Body of pancreas (tissue), 4 donors: ENCODE measurements around the gene PLEKHA8. TPM values are rescaled to one million over a fixed set of nuclear protein-coding genes. Genes with fewer than 3 reads are reported as not detected.

ENCODE experiments used
- ATAC-seq: fragments of 150-250 bp; one replicate; pipeline ENCODE4 v1.9.1; 2016
- DNase-seq, 4 donors: peaks; one replicate each; pipeline ENCODE4 v3.0.0-alpha.2; 2019
- H3K27ac ChIP-seq, 4 donors: fragments of 200-600 bp; sonication (generic); 1 replicate in 3 of 4; 2 replicates in 1 of 4; pipeline versions ENCODE4 v1.5.1 to v1.6.1; 2016 to 2019; ENCODE audit warnings: mild to moderate bottlenecking in 1 of 4, mixed read lengths in 1 of 4, moderate library complexity in 1 of 4
- H3K27me3 ChIP-seq, 2 donors: fragments of 200-600 bp; sonication (generic); one replicate each; pipeline ENCODE4 v1.6.0; 2016; ENCODE audit warnings: mild to moderate bottlenecking in 1 of 2
- H3K36me3 ChIP-seq, 2 donors: fragments of 200-600 bp; sonication (generic); replicated peaks in 1 of 2; 2 replicates each; pipeline ENCODE4 v1.5.1; 2016; ENCODE audit warnings: low read depth in 2 of 2; ENCODE audit not compliant: insufficient read depth in 1 of 2
- H3K4me1 ChIP-seq: fragments of 200-600 bp; sonication (generic); one replicate; pipeline ENCODE4 v1.6.0; 2016
- H3K4me3 ChIP-seq, 2 donors: fragments of 200-600 bp; sonication (generic); 1 replicate in 1 of 2; 2 replicates in 1 of 2; pipeline ENCODE4 v1.5.1; 2016 to 2019
- H3K9me3 ChIP-seq, 3 donors: fragments of 200-600 bp; sonication (generic); 1 replicate in 2 of 3; 2 replicates in 1 of 3; pipeline ENCODE4 v1.5.1; 2016
- POLR2A ChIP-seq, 3 donors: fragments of 450-650 bp; IDR thresholded peaks; one replicate each; pipeline ENCODE4 v1.6.1; 2016; ENCODE audit warnings: antibody characterized with exemption in 3 of 3, mild to moderate bottlenecking in 2 of 3
- WGBS, 2 donors: methylation state at CpG; one replicate each; pipeline ENCODE4 v1.1.5; 2017; 5-methylcytosine and 5-hydroxymethylcytosine counted together
- intact Hi-C: fragments of 100-400 bp; cut with DNase I; formaldehyde crosslinking; loops from one replicate; pipeline ENCODE4 v1.15.1; 2023
- total RNA-seq, 2 donors: library from RNA; depleted of rRNA; stranded (reverse); fragments of >200 nt; gene quantifications; one replicate each; pipeline ENCODE4 v1.1.0, GENCODE V29; 2016
- TF ChIP-seq, protein P1 (sequence below), 7 experiments: fragments of 450-650 bp in 4 of 7; fragments of 200-600 bp in 3 of 7; sonication (generic) in 3 of 7; IDR thresholded peaks; one replicate each; pipeline ENCODE4 v1.5.1; 2016 to 2019; ENCODE audit warnings: antibody characterized with exemption in 7 of 7

The PLEKHA8 gene
- total RNA-seq, 2 donors from 2014 or later: 6.7 to 8.2 TPM

DNA sequence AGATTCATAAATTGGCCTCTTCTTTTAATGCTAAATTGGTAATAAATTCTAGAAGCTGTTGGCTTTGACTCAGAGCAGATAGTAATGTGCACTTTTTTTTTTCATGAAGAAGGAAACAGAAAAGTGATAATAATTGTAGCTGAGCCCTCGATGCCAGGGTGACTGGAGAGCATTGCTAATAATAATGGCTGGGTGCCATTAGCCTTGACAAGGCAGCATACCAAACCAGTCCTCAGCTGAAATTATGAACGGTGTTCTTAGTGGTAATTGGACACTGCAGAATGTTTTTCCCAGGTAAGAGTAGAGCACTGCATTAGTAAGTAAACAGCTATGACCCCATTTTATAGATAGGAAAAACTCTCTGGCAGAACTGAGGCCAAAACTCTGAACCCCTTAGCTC, 18.9 kb downstream of the PLEKHA8 start:
- H3K36me3 ChIP-seq: no peaks in the 10 kb centered on the region
- ATAC-seq: peak; percentile 67
- WGBS, 2 donors: 25 to 30% methylated on average over 2 of the region's 2 CpGs
- H3K4me3 ChIP-seq: no peak overlapping the region
- no peaks in the 10 kb centered on the region for H3K9me3 ChIP-seq
- peak overlapping the region in 2 of 4 donors; percentile 50 to 58 for H3K27ac ChIP-seq
- H3K27me3 ChIP-seq: no peaks in the 10 kb centered on the region
- peaks cover 20% of the 10 kb centered on the region for H3K4me1 ChIP-seq
- no peak for TF ChIP-seq POLR2A (IDR thresholded peaks at IDR 0.05)
- TF ChIP-seq, protein P1, sequence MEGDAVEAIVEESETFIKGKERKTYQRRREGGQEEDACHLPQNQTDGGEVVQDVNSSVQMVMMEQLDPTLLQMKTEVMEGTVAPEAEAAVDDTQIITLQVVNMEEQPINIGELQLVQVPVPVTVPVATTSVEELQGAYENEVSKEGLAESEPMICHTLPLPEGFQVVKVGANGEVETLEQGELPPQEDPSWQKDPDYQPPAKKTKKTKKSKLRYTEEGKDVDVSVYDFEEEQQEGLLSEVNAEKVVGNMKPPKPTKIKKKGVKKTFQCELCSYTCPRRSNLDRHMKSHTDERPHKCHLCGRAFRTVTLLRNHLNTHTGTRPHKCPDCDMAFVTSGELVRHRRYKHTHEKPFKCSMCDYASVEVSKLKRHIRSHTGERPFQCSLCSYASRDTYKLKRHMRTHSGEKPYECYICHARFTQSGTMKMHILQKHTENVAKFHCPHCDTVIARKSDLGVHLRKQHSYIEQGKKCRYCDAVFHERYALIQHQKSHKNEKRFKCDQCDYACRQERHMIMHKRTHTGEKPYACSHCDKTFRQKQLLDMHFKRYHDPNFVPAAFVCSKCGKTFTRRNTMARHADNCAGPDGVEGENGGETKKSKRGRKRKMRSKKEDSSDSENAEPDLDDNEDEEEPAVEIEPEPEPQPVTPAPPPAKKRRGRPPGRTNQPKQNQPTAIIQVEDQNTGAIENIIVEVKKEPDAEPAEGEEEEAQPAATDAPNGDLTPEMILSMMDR (IDR thresholded peaks at IDR 0.05): no peak
- DNase-seq: peak in 3 of 4 donors; percentile 21 to 26 (median 23)
- intact Hi-C loops: no loop called here

DNA sequence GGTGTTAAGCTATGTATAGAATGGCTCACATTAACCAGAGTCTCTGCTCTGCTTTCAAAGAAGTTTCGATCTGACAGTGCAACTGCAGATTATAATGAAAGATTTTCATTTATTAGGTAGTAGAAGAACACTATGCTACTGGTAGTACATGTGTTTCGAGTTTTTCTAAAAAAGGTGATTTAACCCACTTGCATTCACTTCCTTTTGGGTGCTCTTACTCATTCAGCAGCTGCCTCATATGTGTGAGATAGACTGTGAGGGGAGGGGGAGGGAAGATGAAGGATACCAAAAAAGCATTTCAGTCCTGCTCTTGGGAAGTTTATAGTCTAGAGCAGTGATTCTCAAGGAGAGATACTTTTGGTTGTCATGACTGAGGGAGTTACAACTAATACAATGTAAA, 20.4 kb downstream of the PLEKHA8 start:
- Histone ChIP-seq H3K4me1 (peaks cover 20% of the 10 kb centered on the region), H3K4me3 (no peak overlapping the region), H3K36me3 (no peaks in the 10 kb centered on the region), H3K27me3 (no peaks in the 10 kb centered on the region), H3K9me3 (no peaks in the 10 kb centered on the region), H3K27ac (no peak overlapping the region)
- TF ChIP-seq, protein P1 (IDR thresholded peaks at IDR 0.05): no peak
- no peak for TF ChIP-seq POLR2A (IDR thresholded peaks at IDR 0.05)
- intact Hi-C loops: no loop called here
- ATAC-seq (no peak), DNase-seq (no peak)
- 84 to 98% methylated on average over 2 of the region's 2 CpGs for WGBS, 2 donors

DNA sequence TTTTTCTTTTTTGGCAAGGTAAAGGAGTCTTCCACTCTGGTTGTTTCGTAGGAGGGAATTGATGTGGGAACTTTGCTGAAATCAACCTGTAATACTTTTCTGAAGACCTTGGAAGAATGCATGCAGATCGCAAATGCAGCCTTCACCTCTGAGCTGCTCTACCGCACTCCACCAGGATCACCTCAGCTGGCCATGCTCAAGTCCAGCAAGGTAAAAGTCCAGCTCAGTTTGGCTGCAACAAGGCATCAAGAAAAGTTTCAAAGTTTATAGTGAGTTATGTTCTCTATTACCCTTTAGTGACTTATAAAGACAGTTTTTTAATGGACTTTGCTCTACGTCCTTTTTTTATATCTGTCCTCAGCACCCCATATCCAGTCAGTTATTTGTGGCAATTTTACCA, 21.0 kb downstream of the PLEKHA8 start:
- ATAC-seq: no peak

DNA sequence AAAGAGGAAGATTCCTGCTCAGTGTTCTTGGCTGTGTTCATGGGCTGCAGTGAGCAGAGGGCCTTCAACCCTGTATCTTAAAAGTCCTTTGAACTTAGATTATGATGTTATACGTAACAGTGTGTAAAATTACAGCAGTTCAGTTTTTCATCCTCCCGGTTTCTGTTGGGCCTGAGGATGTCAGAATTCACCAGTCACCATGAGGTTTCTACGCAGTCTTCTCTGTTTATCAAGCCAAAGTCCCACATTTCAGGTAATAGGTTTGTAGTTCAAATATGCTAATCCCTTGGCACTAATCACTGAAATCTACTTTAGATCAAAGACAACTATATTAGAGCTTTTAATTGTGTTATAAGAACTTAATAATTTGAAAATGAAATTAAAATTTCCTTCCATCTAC, 24.9 kb downstream of the PLEKHA8 start:
- Histone ChIP-seq H3K36me3 (peaks cover 0 to 2% of the 10 kb centered on the region in 2 donors), H3K9me3 (no peaks in the 10 kb centered on the region), H3K27ac (no peak overlapping the region), H3K4me1 (no peaks in the 10 kb centered on the region), H3K4me3 (no peak overlapping the region), H3K27me3 (no peaks in the 10 kb centered on the region)
- DNase-seq: no peak
- WGBS, 2 donors: 87 to 95% methylated on average over 3 of the region's 3 CpGs
- ATAC-seq: no peak
- no peak for TF ChIP-seq POLR2A (IDR thresholded peaks at IDR 0.05)
- TF ChIP-seq, protein P1 (IDR thresholded peaks at IDR 0.05): no peak
- intact Hi-C loops: no loop called here

More for the DNA sequence above, 21.0 kb downstream of the PLEKHA8 start:
- TF ChIP-seq POLR2A (IDR thresholded peaks at IDR 0.05): no peak
- TF ChIP-seq, protein P1 (IDR thresholded peaks at IDR 0.05): no peak
- WGBS, 2 donors: 84 to 92% methylated on average over 4 of the region's 4 CpGs
- DNase-seq: no peak
- Histone ChIP-seq H3K36me3 (no peaks in the 10 kb centered on the region), H3K27me3 (no peaks in the 10 kb centered on the region), H3K27ac (no peak overlapping the region), H3K4me3 (no peak overlapping the region), H3K9me3 (no peaks in the 10 kb centered on the region), H3K4me1 (peaks cover 20% of the 10 kb centered on the region)
- intact Hi-C loops: no loop called here

DNA sequence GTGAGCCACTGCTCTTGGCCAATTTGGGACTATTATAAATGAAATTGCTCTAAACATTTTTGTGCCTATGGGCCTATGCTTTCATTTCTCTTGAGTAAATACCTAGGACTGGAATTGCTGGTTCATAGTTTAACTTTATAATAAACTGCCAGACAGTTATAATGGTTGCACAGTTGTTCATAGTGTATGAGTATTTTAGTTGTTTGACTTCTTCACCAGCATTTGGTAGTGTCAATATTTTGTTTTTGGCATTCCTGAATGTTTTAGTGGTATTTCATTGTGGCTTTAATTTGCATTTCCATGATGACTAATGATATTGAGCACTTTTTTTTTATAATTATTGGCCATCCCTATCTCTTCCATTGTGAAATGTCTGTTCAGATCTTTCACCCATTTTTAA, 29.5 kb downstream of the PLEKHA8 start:
- no peaks in the 10 kb centered on the region for H3K9me3 ChIP-seq
- TF ChIP-seq, protein P1 (IDR thresholded peaks at IDR 0.05): no peak
- TF ChIP-seq POLR2A (IDR thresholded peaks at IDR 0.05): no peak
- peaks cover 0 to 2% of the 10 kb centered on the region in 2 donors for H3K36me3 ChIP-seq
- H3K4me3 ChIP-seq: no peak overlapping the region
- ATAC-seq (no peak), DNase-seq (no peak)
- intact Hi-C loops: no loop called here
- H3K4me1 ChIP-seq: no peaks in the 10 kb centered on the region
- no peak overlapping the region for H3K27ac ChIP-seq
- H3K27me3 ChIP-seq: no peaks in the 10 kb centered on the region
